Activated CD8-positive, alpha-beta memory T cell treated with anti-CD3 and anti-CD28 coated beads for 1 hour (primary cell): Measurements from ENCODE around the gene TLE7.

Source experiments
- DNase-seq, 2 donors: peaks; one replicate each; pipeline ENCODE4 v3.0.0-alpha.2; 2020; ENCODE audit warnings: low read depth in 1 of 2; ENCODE audit errors: extremely low read depth in 1 of 2

The TLE7 gene

GRCh38 chr16:71442051-71442440, at the start of gene TLE7:
Gene TLE7 (minus strand): TSS chr16:71442054. CDS start chr16:71433324, 8,730 bp downstream.
- DNase-seq, result no peak

- DNase-seq, result no peak
These were observed 49.2 kb upstream of the TLE7 start for GRCh38 chr16:71491054-71491453.

- DNase-seq, result no peak
These were observed 48.5 kb upstream of the TLE7 start for GRCh38 chr16:71490361-71490760.

- DNase-seq, result no peak
These were observed 47.3 kb upstream of the TLE7 start, which contains the start of gene ZNF19 for GRCh38 chr16:71489122-71489521. Gene ZNF19 (minus strand): TSS chr16:71489324. CDS start chr16:71482114, 7,210 bp downstream.

- DNase-seq, result peak; percentile 54 to 56
These were observed 42.4 kb upstream of the TLE7 start for GRCh38 chr16:71484006-71484893.

GRCh38 chr16:71482569-71482968, 40.7 kb upstream of the TLE7 start:
- DNase-seq, result no peak

- DNase-seq, result no peak
These were observed 39.1 kb upstream of the TLE7 start for GRCh38 chr16:71480956-71481355.

- DNase-seq, result no peak
These were observed 37.6 kb upstream of the TLE7 start for GRCh38 chr16:71479420-71479819.

GRCh38 chr16:71476457-71477124, 34.7 kb upstream of the TLE7 start:
- no peak for DNase-seq

- DNase-seq, result no peak
These were observed 33.0 kb upstream of the TLE7 start for GRCh38 chr16:71474864-71475263.

GRCh38 chr16:71473891-71474290, 32.0 kb upstream of the TLE7 start:
- no peak for DNase-seq

- DNase-seq, result no peak
These were observed 31.1 kb upstream of the TLE7 start for GRCh38 chr16:71472931-71473330.

- no peak for DNase-seq
These were observed 30.2 kb upstream of the TLE7 start for GRCh38 chr16:71472051-71472450.

- DNase-seq, result peak in 1 of 2 donors; percentile 13
These were observed 26.0 kb upstream of the TLE7 start for GRCh38 chr16:71467810-71468209.

GRCh38 chr16:71464231-71464630, 22.4 kb upstream of the TLE7 start:
- no peak for DNase-seq

- DNase-seq, result peak; percentile 28 to 74
These were observed 20.1 kb upstream of the TLE7 start, which contains the start of gene ZNF23 for GRCh38 chr16:71461686-71462648. Gene ZNF23 (minus strand): TSS chr16:71462247. CDS start chr16:71456796, 5,451 bp downstream.

- no peak for DNase-seq
These were observed 19.1 kb upstream of the TLE7 start for GRCh38 chr16:71460941-71461340.

GRCh38 chr16:71460236-71460635, 18.4 kb upstream of the TLE7 start:
- no peak for DNase-seq

- DNase-seq, result no peak
These were observed 17.7 kb upstream of the TLE7 start for GRCh38 chr16:71459510-71459909.

- no peak for DNase-seq
These were observed 14.9 kb upstream of the TLE7 start for GRCh38 chr16:71456801-71457200.

GRCh38 chr16:71453036-71453435, 11.2 kb upstream of the TLE7 start:
- no peak for DNase-seq
